SH-SY5Y (cell line): Measurements from ENCODE around the gene DISC1.

Experiments
- GATA2 ChIP-seq: IDR thresholded peaks from 2 replicates; pipeline ENCODE4 v1.6.1; 2011; ENCODE audit warnings: mild to moderate bottlenecking, low read depth, low read length
- GATA3 ChIP-seq: IDR thresholded peaks from 2 replicates; pipeline ENCODE4 v1.6.1; 2011; ENCODE audit warnings: low read depth, mild to moderate bottlenecking, low read length, moderate library complexity

Gene DISC1

DNA sequence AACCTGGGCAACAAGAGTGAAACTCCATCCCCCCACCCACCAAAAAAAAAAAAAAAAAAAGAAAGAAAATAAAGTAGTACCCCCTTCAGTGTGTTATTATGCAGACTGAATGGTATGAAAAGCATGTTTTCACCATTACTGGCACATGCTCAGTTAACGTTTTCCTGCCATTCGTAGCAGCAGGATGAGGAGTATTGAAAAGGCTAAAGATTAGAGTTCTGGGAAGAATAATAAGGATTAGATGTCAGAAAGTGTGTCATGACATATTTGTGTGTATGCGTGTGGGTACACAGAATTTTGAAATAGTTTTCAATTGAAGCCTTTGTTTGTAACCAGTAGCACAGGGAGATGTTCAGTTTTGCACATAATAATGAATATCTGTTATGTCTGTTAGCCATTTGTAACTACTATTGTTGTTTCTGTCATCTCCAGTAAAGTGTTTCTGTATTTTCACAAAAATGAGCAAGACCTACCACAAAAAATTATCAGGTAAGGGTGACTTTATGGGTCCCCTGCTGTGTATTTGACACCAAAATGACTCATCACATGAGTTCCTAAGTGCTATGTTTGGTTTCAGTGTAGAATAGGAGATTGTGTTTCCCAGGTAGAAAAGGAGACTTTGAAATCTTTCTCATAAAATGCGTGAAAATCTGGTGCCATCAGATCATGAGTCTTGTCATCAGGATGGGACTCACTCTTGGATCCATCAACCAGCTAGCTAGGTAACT, 358.9 kb downstream of the DISC1 start:
- TF ChIP-seq GATA3 (no peak), GATA2 (no peak)

DNA sequence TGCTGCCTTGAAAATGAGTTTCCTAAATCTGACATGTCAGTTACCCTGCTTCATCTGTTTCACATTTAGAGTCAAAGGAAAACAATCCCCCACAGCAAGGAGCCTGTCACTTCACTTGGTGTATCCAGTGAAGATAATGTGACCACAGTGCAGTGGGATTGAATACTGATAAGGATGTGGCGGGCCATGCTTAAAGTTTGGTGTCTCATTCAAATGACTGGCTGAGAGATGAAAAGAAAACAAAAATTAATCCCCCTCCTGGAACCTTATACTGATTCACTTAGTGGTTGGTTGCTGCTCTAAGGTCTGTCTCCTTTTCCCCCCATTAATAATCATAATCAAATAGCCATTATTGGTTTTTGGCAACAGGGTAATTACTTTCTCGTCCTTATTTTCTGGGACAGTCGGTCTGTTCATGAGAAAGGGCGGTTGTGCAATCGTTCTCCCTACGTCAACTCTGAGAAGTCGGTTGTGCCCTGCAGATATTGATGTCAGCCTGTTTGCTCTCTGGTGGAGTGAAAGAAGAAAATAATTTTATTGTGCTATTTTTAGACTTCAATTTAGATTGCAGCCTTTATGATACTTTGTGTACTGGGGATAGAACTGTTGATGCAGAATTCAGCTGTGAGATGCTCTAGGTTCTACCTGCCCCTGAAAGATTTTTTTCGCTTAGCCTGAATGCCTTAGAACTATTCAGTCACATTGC, 360.2 kb downstream of the DISC1 start:
- no peak for TF ChIP-seq GATA3
- TF ChIP-seq GATA2: peak; percentile 81

DNA sequence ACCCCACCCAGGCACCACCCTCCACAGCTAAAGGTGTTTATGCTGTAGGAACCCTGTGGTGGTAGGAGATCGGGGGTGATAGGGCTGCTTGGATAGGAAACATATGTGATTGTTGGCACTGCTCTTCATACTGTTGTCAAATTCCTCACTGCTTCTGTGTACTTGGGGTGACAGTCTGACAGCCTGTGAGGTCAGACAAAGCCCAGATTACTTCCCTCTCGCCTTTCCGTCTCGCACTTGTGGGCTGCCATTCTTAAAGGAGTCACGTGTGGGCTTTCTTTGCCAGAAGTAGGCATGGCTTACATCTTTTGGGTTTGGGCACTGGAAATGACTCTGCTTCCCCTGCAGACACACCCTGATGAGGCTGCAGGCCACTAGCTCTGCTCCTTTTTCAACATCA, 363.8 kb downstream of the DISC1 start:
- no peak for TF ChIP-seq GATA3
- TF ChIP-seq GATA2: peak; percentile 79

DNA sequence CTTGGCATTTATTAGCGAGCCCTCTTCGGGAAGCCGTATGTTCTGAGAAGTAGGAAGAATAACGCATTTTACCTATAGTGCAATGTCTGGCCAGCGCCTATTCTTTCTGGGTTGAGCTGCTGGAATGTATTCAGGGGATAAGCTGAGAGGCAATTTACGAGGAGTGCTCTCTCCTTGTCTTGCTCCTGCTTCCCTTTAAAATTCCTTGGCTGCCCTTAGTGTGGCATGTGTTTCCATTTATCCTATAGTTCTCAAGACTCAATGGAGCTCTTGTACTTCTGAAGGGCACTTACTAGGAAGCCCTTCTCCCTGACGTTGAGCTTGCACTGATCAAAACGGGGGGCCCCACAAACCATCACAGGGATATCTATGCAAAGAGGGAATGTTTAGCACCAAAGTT, 364.6 kb downstream of the DISC1 start:
- TF ChIP-seq GATA3 (no peak), GATA2 (no peak)

DNA sequence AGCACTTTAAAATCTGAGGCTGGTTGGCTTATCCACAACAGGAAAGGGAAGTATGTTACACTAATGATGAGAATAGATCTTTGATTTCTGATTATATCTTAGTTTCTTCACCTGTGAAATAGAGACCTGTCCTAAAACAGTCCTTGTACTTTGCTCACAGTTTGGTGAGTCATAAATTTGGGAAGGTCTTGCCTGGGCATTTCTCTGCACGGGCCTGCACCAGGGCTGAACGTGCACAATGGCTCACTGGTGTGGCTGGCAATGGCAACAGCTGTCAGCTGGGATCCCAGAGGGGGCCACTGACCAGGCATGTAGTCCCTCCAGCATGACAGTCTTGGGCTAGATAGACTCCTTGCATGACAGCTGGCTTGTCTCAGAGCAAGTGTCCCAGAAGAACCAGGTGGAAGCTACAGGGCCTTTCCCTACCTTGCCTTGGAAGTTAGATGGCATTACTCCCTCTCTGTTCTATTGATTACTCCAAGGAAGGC, 367.4 kb downstream of the DISC1 start:
- TF ChIP-seq GATA2 (no peak), GATA3 (no peak)

DNA sequence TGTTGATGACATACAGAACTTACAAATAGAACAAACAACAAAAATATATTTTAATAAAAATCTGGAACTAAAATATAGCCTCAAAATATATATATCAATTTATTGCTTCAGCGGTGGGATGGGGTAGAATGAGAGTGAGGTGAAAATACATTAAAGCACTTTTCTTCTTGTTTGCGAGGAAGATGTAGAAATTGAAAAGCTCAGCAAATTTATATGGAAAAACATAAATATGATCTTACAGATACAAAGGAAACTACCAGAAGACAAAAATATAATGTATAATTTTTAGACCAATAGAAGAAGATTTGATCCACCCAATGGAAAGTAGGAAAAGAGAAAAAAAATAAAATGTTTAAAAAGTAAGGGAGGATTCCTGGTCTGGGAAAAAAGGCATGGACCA, 372.2 kb downstream of the DISC1 start:
- TF ChIP-seq GATA3: no peak
- no peak for TF ChIP-seq GATA2

DNA sequence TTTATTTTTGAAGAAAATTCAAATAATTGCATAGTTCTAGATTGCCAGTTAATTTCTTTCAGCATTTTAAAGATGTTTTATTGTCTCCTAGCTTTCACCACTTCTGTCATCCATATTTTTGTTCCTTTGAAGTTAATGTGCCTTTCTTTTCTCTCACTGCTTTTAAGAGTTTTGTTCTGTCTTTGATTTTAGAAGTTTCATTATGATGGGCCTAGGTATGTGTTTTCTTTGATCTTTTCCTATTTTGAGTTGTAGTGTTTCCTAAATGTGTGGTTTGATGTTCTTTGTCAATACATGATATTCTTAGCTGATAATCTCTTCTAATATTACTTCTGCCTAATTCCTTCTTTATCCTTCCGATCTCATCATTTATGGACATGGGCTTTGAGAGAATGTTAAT, 378.7 kb downstream of the DISC1 start:
- TF ChIP-seq GATA3 (no peak), GATA2 (no peak)

DNA sequence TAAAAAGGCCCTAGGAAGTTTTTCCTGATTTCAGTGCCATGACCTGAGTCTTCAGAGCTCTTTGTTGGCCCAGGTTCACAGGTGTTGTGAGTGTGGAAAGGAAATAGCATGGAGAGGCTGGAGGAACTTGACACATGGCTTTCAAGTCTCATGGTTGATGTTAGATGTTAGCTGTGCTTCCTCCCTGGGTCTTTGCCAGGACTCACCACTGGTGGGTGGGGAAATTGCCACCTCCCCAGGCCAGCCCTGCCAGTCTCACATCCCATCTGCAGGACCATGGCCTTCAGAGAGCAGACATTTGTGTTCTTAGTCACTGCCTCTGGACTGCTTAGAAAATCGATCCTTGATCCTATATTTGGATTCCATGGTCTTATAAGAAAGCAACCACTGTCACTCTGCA, 383.2 kb downstream of the DISC1 start:
- no peak for TF ChIP-seq GATA2
- no peak for TF ChIP-seq GATA3

DNA sequence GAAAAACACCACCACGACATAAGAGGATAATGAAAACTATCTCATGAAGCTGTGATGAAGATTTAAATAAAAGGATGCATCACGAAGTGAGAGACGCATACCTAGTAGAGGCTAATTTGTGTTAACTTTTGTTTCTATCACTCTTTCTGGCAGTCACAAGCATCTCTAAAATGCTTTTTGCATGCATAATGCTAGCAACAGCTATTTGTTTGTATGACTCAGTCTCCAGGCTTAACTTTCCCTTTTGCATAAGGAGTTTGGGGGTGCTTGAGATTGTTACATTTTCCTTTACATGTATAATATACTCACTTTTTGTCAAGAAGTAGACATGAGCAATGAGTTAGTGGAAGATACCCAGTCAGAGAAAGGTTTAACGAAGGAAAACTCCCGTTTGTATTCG, 385.4 kb downstream of the DISC1 start:
- no peak for TF ChIP-seq GATA2
- no peak for TF ChIP-seq GATA3

DNA sequence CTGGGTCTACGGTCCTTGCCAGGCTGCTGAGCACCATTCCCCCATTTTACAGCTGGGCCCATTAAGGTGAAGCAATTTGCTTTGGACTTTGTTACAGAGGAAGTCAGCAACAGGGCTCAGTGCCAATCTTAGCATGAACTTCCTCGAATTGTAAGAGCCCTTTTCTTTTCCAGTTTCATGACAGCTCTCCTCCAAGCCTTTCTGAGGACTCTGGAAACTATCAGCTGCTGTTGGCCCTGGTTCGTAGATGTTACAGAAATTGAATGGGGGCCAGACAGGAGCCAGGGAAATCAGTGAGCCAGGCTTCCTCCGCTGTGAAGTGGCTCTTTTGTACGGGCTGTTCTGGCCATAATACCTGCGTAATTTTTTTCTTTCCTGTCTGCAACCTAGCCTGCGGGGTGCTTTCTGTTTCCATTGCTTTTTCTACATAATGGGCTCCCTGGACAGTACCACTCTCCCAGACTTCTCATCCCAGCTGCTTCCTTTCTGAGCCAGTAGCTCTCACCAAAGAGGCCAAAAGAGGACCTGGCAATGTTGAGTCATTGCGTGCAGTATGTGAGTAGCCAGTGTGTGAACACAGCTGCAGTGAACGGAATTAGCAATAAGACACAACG, 386.3 kb downstream of the DISC1 start:
- no peak for TF ChIP-seq GATA2
- TF ChIP-seq GATA3: no peak

DNA sequence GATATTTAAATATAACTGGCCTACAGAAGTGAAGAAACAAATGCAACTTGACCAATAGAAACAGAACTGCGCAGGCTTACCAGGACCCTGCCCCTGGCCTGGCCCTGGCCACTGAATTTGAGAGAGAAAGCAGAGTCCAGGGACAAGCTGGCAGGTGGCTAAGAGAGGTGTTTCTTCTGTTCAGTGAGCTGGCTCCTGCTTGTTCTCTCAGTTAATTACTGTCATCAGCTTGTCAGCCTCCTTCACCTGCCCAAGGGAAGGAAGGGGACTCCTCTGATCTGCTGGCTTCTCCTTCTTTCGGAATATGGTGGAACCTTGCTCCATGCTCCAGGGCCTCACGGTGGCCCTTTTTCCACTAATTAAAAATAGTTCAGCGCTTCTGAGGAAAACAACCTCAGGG, 388.4 kb downstream of the DISC1 start:
- TF ChIP-seq GATA3: no peak
- no peak for TF ChIP-seq GATA2

DNA sequence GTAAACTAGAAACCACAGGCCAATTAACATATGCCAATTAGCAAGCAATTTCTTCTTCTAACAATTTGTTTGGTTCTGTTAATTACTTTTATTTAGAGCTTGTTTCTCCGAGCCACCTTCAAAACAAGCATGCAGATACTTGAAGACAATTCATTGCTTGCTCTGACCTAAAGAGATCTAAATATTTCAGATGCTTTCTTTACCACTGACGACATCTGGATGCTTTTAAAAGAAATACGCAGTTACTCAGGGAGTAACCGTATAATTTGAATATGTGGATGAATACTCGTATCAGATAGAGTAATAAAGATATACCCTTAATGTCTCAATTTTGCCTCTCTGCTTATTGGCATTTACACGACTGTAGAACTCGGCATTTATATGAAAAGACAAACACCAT, 390.0 kb downstream of the DISC1 start:
- TF ChIP-seq GATA2 (no peak), GATA3 (no peak)

DNA sequence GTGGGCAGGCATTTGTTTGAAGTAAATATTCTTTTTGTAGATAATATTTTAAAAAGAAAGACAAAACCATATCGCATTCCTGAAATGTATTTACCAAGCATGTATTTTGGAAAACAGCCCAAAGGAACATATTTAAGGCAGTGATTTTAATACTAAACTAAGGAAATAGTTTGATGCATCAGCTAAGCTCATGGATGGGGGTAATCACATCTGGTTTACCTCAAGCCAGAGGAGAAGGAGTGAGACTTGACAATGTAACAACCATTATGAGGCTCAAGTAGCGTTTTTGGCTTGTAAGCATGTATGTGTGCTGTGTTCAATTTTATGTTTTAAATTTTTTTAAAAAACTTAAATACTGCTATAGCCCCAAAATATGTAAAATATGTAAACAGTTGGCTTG, 390.5 kb downstream of the DISC1 start:
- TF ChIP-seq GATA3: no peak
- TF ChIP-seq GATA2: no peak

DNA sequence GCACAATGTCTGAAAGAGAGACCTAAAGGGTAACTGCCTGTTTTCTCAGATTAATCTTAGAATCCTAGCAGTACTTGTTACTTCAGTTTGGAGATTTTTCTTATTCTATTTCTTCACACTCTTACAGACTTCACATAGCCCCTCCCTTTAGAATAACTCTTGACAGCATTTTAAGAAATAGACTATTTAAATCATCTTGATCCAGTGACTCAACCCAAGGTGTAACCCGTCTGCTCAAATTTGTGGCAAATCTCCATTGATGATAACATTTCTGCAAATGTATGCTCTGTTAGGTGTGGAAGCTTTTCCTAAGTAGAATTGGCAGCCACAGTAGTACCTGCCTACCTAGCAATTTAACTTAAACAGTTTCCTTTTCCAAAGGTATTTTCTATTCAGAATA, 391.2 kb downstream of the DISC1 start:
- no peak for TF ChIP-seq GATA2
- TF ChIP-seq GATA3: no peak

DNA sequence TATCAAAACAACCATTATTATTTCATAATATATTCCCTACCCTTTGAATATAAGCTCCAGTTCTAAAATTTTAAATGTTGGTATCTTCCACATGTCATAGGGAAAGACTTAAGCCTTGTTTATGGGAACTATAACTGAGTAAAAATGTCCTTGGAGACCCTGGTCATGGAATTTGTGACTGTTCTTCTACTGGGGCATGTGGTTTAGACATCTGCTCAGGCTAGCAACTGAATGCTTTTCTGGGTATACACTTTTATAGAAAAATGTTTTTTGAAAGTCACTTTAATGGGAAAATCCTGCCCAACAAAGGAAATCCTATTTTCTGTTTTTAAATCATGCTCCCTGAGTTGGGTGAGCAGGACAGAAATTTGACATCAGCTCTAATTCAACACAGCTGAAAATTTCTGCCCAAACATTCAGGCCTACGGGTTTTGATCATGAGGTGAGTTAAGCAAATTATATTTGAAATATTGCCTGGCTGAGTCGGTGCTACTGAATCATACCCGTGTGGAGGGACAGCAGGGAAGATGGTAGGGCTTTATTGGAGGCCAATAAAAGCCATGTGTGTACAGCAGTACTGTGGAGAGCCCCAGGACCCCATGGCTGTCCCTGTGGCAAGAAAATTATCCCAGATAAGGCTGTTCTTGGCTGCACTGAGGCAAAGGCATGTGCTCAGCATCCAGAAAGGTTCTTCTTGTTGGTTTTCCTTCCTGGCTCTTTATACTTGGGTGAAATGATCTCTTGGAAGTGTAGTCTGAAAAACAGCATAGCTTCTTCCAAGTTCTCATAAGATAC, 391.8 kb downstream of the DISC1 start:
- TF ChIP-seq GATA2 (peak; percentile 92), GATA3 (peak; percentile 83)
